ENCODE data around the gene THSD7A.

Gene THSD7A

DNA sequence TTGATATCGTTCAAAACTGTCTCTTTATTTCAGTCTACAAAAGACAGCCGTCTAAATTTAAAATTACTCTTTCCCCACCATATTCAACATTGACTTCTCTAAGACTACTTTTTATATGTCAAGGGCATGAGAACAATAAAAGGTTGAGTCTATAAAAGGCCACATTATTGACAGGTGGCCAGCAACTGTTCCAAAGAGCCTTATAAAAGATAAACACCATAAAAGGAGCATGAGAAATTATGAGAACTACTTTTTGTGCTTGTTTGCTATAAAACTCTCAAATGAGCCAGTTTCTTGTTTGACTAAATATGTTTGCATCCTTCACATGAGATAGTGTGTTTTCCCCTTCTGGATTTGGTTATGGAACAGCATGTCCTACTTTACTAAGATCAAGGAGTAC is 189.2 kb downstream of the THSD7A start:
- Mint-ChIP-seq H3K4me1 (ENCODE audit: low read depth) (no peaks in the 10 kb centered on the region), H3K27me3 (ENCODE audit: low read depth) (no peaks in the 10 kb centered on the region), H3K27ac (no peak overlapping the region), H3K36me3 (ENCODE audit: low read depth) (no peaks in the 10 kb centered on the region), H3K4me3 (no peak overlapping the region), H3K9me3 (no peaks in the 10 kb centered on the region)
- no peak for DNase-seq (ENCODE audit: low spot score)

DNA sequence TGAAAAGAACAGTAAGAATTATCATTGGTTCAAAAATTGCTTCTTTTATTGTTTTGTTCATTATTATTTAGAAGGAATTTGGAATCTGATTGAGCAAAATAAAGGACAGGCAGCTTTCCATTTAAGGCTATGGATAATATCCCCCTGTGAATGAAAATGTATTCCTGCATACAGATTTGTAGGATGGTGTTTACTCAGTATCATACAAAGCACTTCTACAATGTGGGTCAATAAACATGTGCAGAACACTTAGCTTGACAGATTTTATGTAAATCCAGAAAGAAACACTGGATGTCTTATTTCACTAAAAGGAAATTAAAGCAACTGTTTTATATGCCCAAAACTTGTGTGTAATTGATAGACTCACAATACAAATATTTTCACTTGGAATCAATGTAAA is 189.7 kb downstream of the THSD7A start:
- Mint-ChIP-seq H3K36me3 (ENCODE audit: low read depth) (no peaks in the 10 kb centered on the region), H3K27me3 (ENCODE audit: low read depth) (no peaks in the 10 kb centered on the region), H3K27ac (no peak overlapping the region), H3K9me3 (no peaks in the 10 kb centered on the region), H3K4me3 (no peak overlapping the region), H3K4me1 (ENCODE audit: low read depth) (no peaks in the 10 kb centered on the region)
- DNase-seq (ENCODE audit: low spot score), result no peak

DNA sequence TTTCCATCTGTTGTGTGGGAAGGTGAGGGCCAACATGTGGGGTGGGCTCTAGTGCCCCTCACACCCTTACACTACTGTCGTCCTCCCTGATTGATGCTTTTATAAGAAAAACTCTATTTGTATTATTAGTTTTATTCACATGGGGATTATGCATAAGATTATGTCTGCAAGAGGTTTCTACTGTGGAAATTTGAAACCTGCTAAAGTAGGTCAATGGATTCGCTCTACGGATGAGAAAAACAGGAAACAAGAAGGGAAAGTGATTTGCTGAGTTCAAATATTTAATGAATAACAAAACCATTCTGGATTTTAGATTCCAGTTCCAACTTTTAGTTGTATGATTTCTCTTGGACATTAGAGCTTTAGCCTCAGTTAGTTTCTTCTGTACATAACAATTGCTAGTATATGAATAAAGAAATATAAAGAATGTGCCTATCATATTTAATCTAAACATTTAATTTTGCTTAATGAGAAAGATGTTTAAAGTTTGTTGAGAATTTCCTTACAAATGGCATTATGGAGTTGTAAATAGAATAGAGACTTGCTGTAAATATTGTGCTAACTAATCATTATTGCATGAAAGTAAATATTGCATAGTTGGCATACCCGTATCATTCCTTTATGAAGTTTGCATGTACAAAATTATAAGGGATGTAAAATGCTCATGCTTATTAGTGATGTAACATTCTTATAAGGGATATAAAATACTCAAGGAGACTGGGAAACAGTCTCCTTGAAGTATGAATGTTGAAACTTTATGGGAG is 193.8 kb downstream of the THSD7A start:
- no peaks in the 10 kb centered on the region for H3K4me1 Mint-ChIP-seq (ENCODE audit: low read depth)
- no peak for DNase-seq (ENCODE audit: low spot score)
- no peaks in the 10 kb centered on the region for H3K9me3 Mint-ChIP-seq
- no peaks in the 10 kb centered on the region for H3K27me3 Mint-ChIP-seq (ENCODE audit: low read depth)
- H3K4me3 Mint-ChIP-seq, result no peak overlapping the region
- H3K36me3 Mint-ChIP-seq (ENCODE audit: low read depth), result no peaks in the 10 kb centered on the region
- H3K27ac Mint-ChIP-seq, result no peak overlapping the region

DNA sequence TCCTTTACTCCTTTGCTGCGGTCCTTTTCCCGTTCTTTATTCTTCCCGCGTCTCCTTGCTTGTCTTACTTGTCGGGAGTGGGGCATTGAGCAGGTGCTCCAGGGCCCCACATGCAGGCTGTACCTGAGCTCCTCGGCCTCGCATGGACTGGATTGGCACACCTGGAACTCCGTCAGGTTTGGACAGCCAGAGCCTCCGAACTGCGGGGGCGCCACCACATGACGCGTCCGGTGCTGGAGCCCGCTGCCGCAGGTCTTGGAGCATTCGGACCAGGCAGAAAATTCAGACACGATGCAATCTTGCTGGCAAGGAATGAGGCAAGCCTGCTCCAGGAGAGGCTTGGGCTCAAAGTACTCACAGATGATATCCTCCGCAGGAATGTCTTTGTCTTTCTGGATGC is 195.7 kb downstream of the THSD7A start:
- DNase-seq (ENCODE audit: low spot score), result no peak
- Mint-ChIP-seq H3K4me3 (no peak overlapping the region), H3K9me3 (no peaks in the 10 kb centered on the region), H3K36me3 (ENCODE audit: low read depth) (no peaks in the 10 kb centered on the region), H3K27me3 (ENCODE audit: low read depth) (no peaks in the 10 kb centered on the region), H3K27ac (no peak overlapping the region), H3K4me1 (ENCODE audit: low read depth) (no peaks in the 10 kb centered on the region)

DNA sequence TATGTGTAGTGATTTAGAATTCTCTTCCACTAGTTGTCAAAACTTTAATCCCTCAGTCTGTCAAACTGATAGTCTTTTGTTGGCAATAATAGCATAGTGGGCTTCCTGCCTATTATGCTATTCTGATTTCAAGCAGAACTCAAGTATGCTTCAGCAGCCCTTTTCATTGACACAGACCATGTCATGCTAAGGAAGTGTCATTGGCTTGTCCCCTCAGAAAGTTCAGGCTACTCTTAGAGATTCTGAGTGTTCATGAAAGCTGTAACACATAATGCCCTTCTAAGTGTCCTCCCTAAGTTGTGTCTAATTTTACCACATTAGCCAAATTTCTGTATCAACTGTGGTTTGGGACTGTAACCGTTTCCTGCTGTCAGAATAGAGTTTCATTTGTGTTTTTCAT is 198.7 kb downstream of the THSD7A start:
- Mint-ChIP-seq H3K36me3 (ENCODE audit: low read depth) (no peaks in the 10 kb centered on the region), H3K4me1 (ENCODE audit: low read depth) (no peaks in the 10 kb centered on the region), H3K27ac (no peak overlapping the region), H3K27me3 (ENCODE audit: low read depth) (no peaks in the 10 kb centered on the region), H3K9me3 (no peaks in the 10 kb centered on the region), H3K4me3 (no peak overlapping the region)
- DNase-seq (ENCODE audit: low spot score), result no peak

DNA sequence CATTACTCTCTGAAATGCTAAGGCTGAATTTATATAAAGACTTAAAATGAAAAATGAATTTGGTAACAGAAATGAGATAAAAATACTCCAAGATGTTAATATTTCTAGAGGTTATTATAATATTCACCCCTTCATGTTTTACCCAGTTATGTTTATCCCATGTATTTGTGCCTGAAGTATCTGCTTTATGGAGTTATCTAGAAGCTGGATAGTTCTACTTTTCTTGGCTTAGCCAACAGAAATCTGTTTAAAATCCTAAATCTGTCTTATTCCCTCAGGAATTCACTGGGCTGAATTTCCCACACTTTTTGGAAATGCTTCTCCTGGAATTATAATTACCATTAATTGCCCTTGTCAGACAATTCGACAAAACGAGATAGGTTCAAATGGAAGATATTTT is 201.6 kb downstream of the THSD7A start:
- H3K36me3 Mint-ChIP-seq (ENCODE audit: low read depth), result no peaks in the 10 kb centered on the region
- H3K9me3 Mint-ChIP-seq, result no peaks in the 10 kb centered on the region
- no peaks in the 10 kb centered on the region for H3K27me3 Mint-ChIP-seq (ENCODE audit: low read depth)
- no peak overlapping the region for H3K4me3 Mint-ChIP-seq
- no peak overlapping the region for H3K27ac Mint-ChIP-seq
- no peaks in the 10 kb centered on the region for H3K4me1 Mint-ChIP-seq (ENCODE audit: low read depth)
- no peak for DNase-seq (ENCODE audit: low spot score)

DNA sequence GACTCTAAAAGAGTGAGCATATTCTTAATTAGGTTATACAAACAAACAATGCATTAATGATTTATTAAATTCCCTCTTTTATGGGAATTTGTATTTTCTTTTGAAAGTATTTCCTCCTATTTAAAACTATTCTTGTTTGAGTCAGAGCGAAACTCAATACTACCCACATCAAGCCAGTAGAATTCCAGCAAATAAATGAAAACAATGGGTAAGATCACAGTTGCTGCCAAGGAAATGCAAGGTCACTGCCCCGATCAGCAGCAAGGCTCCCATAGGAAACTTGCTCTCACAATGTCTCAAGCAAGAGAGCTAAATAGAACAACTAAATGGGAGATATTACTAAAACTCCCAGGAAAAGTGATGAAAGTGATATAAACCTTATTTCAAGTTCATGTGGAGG is 206.3 kb downstream of the THSD7A start:
- DNase-seq (ENCODE audit: low spot score), result no peak
- H3K4me3 Mint-ChIP-seq, result no peak overlapping the region
- H3K9me3 Mint-ChIP-seq, result no peaks in the 10 kb centered on the region
- no peaks in the 10 kb centered on the region for H3K36me3 Mint-ChIP-seq (ENCODE audit: low read depth)
- no peaks in the 10 kb centered on the region for H3K4me1 Mint-ChIP-seq (ENCODE audit: low read depth)
- no peaks in the 10 kb centered on the region for H3K27me3 Mint-ChIP-seq (ENCODE audit: low read depth)
- H3K27ac Mint-ChIP-seq, result no peak overlapping the region

DNA sequence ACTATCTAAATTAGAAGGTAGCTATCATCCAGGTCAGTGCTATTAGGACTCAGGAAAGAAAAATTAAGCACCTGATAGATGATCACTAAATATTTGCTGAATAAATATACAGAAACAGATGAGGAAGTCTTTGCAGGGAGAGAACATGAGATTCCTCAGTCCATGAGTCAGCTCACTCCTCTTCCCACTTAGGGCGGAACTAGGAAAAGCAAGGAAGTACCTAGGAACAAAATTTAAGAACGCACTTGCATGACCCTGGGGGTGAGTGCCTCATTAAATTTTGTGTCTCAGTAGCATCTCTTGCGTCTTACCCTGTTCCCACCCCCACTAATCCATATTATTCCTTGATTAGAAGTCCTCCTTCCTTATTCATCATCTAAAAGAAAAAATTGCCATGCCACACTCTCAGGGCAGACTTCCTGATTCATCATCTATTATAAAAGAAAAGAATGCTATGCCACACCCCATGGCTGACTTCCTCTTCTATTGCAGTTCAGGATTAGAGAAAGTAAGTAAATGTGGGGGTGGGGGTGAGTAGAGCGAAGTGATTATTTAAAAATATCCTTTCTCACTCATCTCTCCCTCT is 208.8 kb downstream of the THSD7A start:
- H3K4me3 Mint-ChIP-seq, result no peak overlapping the region
- H3K9me3 Mint-ChIP-seq, result no peaks in the 10 kb centered on the region
- DNase-seq (ENCODE audit: low spot score), result no peak
- no peaks in the 10 kb centered on the region for H3K27me3 Mint-ChIP-seq (ENCODE audit: low read depth)
- H3K27ac Mint-ChIP-seq, result no peak overlapping the region
- H3K36me3 Mint-ChIP-seq (ENCODE audit: low read depth), result no peaks in the 10 kb centered on the region
- H3K4me1 Mint-ChIP-seq (ENCODE audit: low read depth), result no peaks in the 10 kb centered on the region

DNA sequence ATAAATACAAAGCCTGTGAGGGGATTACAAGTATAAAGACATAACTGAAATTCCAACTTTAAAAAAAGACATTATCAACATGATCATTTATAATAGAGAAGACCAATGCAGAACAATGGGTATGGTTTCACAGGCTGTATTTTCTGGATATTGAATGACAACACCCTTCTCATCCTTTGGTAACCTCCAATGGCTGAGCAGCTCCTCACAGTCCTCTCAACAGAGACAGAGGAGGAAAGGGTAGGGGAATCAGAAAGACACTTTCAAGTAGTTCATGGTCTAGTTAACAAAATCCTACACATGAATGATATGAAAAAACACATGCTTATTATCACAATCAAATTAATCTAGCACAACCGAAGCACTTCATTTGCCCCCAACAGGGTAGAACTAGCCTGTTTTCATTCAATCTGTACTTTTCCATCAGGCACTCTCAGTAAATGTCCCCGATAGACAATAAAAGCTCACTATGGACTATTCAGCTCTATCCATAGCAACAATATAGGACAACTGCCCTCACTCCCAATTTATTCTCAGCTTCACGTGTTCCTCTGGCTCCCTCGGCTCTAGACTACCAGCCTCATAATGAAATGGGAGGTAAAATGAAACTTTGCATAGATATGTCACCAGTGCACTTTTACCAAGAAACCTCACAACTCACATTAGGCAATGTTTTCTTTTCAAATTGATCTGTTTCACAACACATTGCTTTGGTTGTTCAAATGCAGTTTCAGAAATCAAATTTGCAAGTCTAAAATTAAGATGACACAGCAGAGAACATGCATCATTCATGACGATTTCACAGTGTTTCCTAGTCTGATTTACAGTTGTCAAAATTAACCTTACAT is 211.4 kb downstream of the THSD7A start:
- no peak for DNase-seq (ENCODE audit: low spot score)
- no peaks in the 10 kb centered on the region for H3K36me3 Mint-ChIP-seq (ENCODE audit: low read depth)
- no peaks in the 10 kb centered on the region for H3K27me3 Mint-ChIP-seq (ENCODE audit: low read depth)
- no peaks in the 10 kb centered on the region for H3K4me1 Mint-ChIP-seq (ENCODE audit: low read depth)
- H3K4me3 Mint-ChIP-seq, result no peak overlapping the region
- H3K27ac Mint-ChIP-seq, result no peak overlapping the region
- no peaks in the 10 kb centered on the region for H3K9me3 Mint-ChIP-seq

DNA sequence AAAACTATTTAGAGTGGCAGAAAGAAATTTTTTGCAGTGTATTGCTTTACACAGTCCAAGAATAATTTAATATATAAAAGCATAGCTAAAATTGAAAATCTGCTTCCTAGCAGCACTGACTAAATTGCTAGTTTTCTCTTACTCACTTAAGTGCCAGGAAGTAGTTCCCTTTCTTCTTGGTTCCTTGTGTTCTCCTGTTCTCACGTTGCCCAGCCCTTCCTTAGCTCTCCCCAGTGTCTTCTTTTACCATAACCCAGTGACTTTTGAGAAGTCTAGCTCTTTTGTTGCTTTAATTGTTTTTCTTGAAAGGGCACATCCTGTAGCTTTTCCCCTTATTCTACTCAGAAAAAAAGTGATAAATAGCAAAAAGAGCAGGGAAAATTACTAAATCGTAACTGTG is 215.5 kb downstream of the THSD7A start:
- no peaks in the 10 kb centered on the region for H3K36me3 Mint-ChIP-seq (ENCODE audit: low read depth)
- H3K4me1 Mint-ChIP-seq (ENCODE audit: low read depth), result no peaks in the 10 kb centered on the region
- no peak for DNase-seq (ENCODE audit: low spot score)
- no peaks in the 10 kb centered on the region for H3K9me3 Mint-ChIP-seq
- no peak overlapping the region for H3K4me3 Mint-ChIP-seq
- H3K27ac Mint-ChIP-seq, result no peak overlapping the region
- H3K27me3 Mint-ChIP-seq (ENCODE audit: low read depth), result no peaks in the 10 kb centered on the region

DNA sequence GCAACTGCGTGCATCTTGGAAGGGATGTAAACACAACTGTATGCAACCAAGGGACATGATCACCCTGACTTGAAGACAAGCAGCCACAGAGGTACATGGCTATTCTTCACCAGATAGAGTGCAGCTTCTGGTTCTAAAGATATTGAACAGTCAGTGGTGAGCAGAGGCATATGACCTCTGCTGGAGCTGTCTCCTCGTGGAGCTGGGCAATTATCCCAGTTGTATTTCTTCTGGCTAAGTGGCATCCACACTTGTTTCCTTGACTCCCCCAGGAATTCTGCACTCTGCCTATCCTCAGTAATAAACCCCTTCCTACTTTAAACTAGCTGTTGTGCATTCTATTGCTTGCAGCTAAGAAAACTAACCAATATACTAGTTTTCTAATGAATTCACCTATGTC is 216.8 kb downstream of the THSD7A start:
- Mint-ChIP-seq H3K27ac (no peak overlapping the region), H3K4me3 (no peak overlapping the region), H3K9me3 (no peaks in the 10 kb centered on the region), H3K36me3 (ENCODE audit: low read depth) (no peaks in the 10 kb centered on the region), H3K4me1 (ENCODE audit: low read depth) (no peaks in the 10 kb centered on the region), H3K27me3 (ENCODE audit: low read depth) (no peaks in the 10 kb centered on the region)
- no peak for DNase-seq (ENCODE audit: low spot score)

DNA sequence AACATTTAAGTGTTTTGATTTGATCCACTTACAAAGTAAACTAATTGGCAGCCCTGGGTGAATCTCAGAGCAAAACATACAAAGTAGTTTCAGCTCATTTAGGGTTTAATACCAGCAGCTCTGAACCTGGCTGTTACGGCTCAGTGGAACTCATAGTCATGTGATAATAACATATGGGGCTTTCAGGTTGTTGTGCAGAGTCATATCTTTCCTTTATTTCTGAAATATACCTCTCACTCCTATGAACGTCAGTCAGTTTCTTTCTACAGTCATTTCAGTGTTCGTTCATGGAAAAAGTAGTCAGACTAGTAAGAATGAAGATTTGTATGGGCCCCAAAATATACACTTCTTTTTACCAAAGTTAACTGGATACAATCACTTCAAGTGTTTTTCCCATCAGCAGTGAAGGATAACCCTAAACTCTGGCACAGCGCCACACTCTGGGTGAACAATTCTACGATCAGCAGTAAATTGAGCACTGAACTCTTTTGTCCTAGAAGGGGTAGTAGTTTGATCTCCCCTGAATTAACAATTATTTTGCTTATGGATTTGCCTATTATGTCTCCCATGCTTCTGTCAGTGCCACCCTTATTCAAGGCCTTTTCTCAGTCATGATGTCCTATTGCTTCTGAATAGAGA is 218.6 kb downstream of the THSD7A start:
- Mint-ChIP-seq H3K36me3 (ENCODE audit: low read depth) (no peaks in the 10 kb centered on the region), H3K4me3 (no peak overlapping the region), H3K9me3 (no peaks in the 10 kb centered on the region), H3K27ac (no peak overlapping the region), H3K27me3 (ENCODE audit: low read depth) (no peaks in the 10 kb centered on the region), H3K4me1 (ENCODE audit: low read depth) (no peaks in the 10 kb centered on the region)
- DNase-seq (ENCODE audit: low spot score), result no peak

DNA sequence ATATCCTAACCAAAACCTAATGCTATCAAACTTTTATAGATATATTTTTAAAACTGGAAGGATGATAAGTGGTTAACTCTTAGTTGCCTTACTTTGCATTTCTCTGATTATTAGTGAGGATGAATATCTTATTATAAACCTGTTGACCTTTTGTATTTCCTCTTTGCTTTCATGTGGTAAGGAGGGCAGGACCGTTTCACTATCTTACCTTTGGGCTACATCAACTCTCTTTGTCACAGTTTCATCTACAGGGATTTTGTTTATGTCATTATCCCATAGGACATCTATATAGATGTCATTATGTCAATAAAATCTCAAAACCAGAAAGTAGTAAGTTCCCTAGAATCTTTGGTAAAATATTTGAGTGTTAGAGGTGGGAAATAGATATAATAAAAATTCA is 219.3 kb downstream of the THSD7A start:
- no peaks in the 10 kb centered on the region for H3K9me3 Mint-ChIP-seq
- H3K4me1 Mint-ChIP-seq (ENCODE audit: low read depth), result no peaks in the 10 kb centered on the region
- H3K27me3 Mint-ChIP-seq (ENCODE audit: low read depth), result no peaks in the 10 kb centered on the region
- H3K4me3 Mint-ChIP-seq, result no peak overlapping the region
- no peak overlapping the region for H3K27ac Mint-ChIP-seq
- no peaks in the 10 kb centered on the region for H3K36me3 Mint-ChIP-seq (ENCODE audit: low read depth)
- DNase-seq (ENCODE audit: low spot score), result no peak

DNA sequence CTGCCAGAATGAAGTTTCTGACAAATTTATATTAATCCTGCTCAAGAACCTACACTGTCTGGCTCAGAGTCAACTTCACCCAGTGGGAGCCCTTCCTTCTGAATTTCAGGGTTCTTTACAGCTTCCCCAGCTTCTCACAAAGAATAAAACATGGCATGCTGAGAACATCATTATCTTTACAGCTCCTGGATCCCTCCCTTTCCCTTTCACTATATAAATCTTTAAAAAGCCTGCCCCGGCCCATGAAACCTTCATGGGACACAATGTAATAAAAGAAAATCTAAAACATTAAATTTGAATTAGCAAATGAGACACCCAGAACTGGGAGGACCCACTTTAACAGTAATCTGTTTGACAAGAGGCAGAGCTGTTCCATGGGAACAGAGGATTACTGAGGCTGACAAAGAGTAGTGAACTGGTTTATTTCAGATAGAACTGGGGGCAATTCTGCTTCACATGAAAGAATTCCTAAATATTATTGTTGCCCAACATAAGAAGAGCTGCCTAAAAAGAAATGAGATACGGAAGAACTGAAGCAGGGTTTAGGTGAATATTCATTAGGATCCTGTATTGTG is 222.8 kb downstream of the THSD7A start:
- no peaks in the 10 kb centered on the region for H3K27me3 Mint-ChIP-seq (ENCODE audit: low read depth)
- no peak overlapping the region for H3K4me3 Mint-ChIP-seq
- DNase-seq (ENCODE audit: low spot score), result no peak
- H3K36me3 Mint-ChIP-seq (ENCODE audit: low read depth), result no peaks in the 10 kb centered on the region
- H3K27ac Mint-ChIP-seq, result no peak overlapping the region
- no peaks in the 10 kb centered on the region for H3K9me3 Mint-ChIP-seq
- no peaks in the 10 kb centered on the region for H3K4me1 Mint-ChIP-seq (ENCODE audit: low read depth)
